Pancreas (tissue), 10 donors: Measurements from ENCODE around the gene FCRL1. TPM values are rescaled to one million over a fixed set of nuclear protein-coding genes. Genes with fewer than 3 reads are reported as not detected.

Experiments used
- ATAC-seq, 4 donors: fragments of 200-7000 bp; cut with Tn5 transposase; one replicate each; pipeline versions ENCODE4 v1.8.0 to v1.9.1; 2020; ENCODE audit warnings: mild to moderate bottlenecking in 4 of 4, moderate library complexity in 4 of 4
- DNase-seq, 6 donors: peaks; one replicate each; pipeline ENCODE4 v3.0.0-alpha.2; 2020
- FAIRE-seq: peaks from 2 replicates; lab custom pipeline; 2012; peaks lifted over from hg19 to GRCh38; lab: Jason Lieb, UNC
- H3K27ac ChIP-seq, 4 donors: fragments of 200-600 bp; sonication (generic); 1 replicate in 3 of 4; 2 replicates in 1 of 4; pipeline versions ENCODE4 v1.5.0 to v1.8.0; 2020
- H3K27me3 ChIP-seq, 4 donors: fragments of 200-600 bp; one replicate each; pipeline ENCODE4 v1.8.0; 2021
- H3K36me3 ChIP-seq, 3 donors: fragments of 200-600 bp; sonication (generic) in 1 of 3; one replicate each; pipeline versions ENCODE4 v1.5.0 to v1.8.0; 2020 to 2021
- H3K4me1 ChIP-seq, 3 donors: fragments of 200-600 bp; one replicate each; pipeline ENCODE4 v1.8.0; 2021
- H3K4me3 ChIP-seq, 4 donors: fragments of 200-600 bp; sonication (generic) in 2 of 4; one replicate each; pipeline versions ENCODE4 v1.5.0 to v1.8.0; 2020 to 2021
- H3K9me3 ChIP-seq, 4 donors: fragments of 200-600 bp; one replicate each; pipeline ENCODE4 v1.8.0; 2021
- WGBS, 2 donors: extraction: QIAGEN DNeasy Blood & Tissue Kit; methylation state at CpG; one replicate each; pipeline ENCODE4 v1.1.7; 2013; 5-methylcytosine and 5-hydroxymethylcytosine counted together
- intact Hi-C, 3 donors: fragments of 100-400 bp; cut with DNase I; formaldehyde crosslinking; loops; one replicate each; pipeline versions ENCODE4 v1.11.1 to v1.14.2; 2022
- polyA plus RNA-seq, 2 donors: library from polyadenylated mRNA; stranded (reverse); fragments of 200-250 nt; gene quantifications; one replicate each; pipeline ENCODE4 v1.2.3, GENCODE V29; 2013
- total RNA-seq, 6 donors: library from RNA; stranded (reverse); fragmentation: NEBNext Ultra II Directional in 4 of 6; extraction: Animal tissue kit (Norgen Biotek cat#: 25700) in 4 of 6; gene quantifications; one replicate each; pipeline versions ENCODE4 v1.2.1 to v1.2.4, GENCODE V29; 2021 to 2023
- TF ChIP-seq, protein P1 (sequence below), 4 donors: fragments of 200-600 bp; sonication (generic) in 3 of 4; IDR thresholded peaks; one replicate each; pipeline versions ENCODE4 v1.5.0 to v1.8.0; 2021; ENCODE audit warnings: antibody characterized with exemption in 4 of 4
- donor health status: healthy with polysubstance abuse.
- donor health status: DM: no; HTN: no; CAD: no; lungs with moderate emphysema.
- donor health status: DM: no; HTN: no; CAD: no.
- donor health status: control.
- donor health status: control.
- donor health status: Bipolar disorder and iron deficiency.
- donor health status: DM: yes; HTN: yes; CAD: no.
- donor health status: DM: no; HTN: no; CAD: no.
- donor health status: DM: no; HTN: no; CAD: no.
- donor health status: DM: yes; HTN: yes; CAD: no.

FCRL1 gene
- total and polyA plus RNA-seq, 8 donors: 0.02 to 0.18 TPM; not detected in 6

DNA sequence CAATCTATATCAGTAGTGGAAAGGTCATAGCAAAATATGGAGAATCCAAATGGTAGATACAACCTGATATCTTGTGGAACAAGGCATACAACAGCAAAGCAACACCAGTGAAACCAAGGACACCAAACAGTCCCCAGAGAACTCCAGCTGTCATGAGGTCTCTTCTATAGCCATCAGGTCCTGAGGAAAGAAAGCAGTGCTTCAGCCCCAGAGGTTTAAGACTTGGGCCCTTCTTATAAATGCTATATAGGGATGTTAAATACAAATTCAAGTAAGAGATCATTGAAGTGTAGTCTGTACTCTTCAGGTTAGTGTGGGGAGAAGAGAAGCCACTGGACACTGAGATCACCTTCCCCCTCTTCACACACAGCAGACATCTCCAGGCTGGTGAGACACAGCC lies 53.1 kb downstream of the FCRL1 start:
- no peaks in the 10 kb centered on the region for H3K9me3 ChIP-seq
- no peaks in the 10 kb centered on the region for H3K4me1 ChIP-seq
- H3K4me3 ChIP-seq: no peak overlapping the region
- H3K27ac ChIP-seq: no peak overlapping the region
- DNase-seq (no peak), ATAC-seq (no peak), FAIRE-seq (no peak)
- H3K27me3 ChIP-seq: no peaks in the 10 kb centered on the region
- intact Hi-C loops: no loop called here
- TF ChIP-seq, protein P1, sequence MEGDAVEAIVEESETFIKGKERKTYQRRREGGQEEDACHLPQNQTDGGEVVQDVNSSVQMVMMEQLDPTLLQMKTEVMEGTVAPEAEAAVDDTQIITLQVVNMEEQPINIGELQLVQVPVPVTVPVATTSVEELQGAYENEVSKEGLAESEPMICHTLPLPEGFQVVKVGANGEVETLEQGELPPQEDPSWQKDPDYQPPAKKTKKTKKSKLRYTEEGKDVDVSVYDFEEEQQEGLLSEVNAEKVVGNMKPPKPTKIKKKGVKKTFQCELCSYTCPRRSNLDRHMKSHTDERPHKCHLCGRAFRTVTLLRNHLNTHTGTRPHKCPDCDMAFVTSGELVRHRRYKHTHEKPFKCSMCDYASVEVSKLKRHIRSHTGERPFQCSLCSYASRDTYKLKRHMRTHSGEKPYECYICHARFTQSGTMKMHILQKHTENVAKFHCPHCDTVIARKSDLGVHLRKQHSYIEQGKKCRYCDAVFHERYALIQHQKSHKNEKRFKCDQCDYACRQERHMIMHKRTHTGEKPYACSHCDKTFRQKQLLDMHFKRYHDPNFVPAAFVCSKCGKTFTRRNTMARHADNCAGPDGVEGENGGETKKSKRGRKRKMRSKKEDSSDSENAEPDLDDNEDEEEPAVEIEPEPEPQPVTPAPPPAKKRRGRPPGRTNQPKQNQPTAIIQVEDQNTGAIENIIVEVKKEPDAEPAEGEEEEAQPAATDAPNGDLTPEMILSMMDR (IDR thresholded peaks at IDR 0.05): no peak
- H3K36me3 ChIP-seq: no peaks in the 10 kb centered on the region

DNA sequence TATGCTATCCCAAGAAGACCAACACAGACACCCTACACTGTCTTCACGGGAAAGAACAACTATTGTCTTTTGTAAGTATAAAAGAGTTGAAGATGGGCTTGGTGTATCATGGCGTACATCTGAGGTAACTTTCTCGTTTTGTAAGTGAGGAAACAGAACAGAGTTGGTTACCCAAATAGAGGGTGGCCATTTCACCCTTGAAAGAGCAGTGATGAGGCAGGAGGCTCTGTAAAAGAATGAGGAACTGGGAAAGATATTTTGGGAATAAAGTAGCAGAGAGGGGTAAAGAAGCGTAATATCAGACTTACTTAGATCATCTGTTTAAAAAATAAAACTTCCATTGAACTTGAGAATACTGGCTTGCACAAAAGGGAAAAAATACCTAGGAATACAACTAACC lies 61.9 kb downstream of the FCRL1 start:
- intact Hi-C loops: no loop called here
- DNase-seq (no peak), ATAC-seq (no peak), FAIRE-seq (no peak)
- Histone ChIP-seq H3K27ac (no peak overlapping the region), H3K27me3 (no peaks in the 10 kb centered on the region), H3K4me3 (no peak overlapping the region), H3K9me3 (no peaks in the 10 kb centered on the region), H3K4me1 (no peaks in the 10 kb centered on the region), H3K36me3 (no peaks in the 10 kb centered on the region)
- 63 to 81% methylated on average over 4 of the region's 4 CpGs for WGBS, 2 donors
- TF ChIP-seq, protein P1 (IDR thresholded peaks at IDR 0.05): no peak

DNA sequence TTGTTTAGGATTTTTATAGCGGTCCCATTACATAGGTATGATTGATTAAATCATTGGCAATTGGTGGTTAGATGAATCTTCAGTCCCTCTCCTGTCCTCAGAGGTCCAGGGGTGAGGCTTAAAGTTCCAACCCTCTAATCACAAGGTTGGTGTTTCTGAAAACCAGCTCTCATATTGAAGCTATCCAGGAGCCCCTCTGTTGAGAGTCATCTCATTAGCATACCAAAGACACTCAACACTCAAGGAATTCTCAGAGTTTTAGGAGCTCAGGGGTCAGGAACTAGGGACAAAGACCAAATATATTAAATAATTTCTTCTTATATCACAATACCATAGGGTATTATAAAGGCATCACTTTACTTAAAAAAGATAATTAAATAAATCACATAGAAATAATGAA lies 66.3 kb downstream of the FCRL1 start:
- Histone ChIP-seq H3K27me3 (no peaks in the 10 kb centered on the region), H3K27ac (no peak overlapping the region), H3K4me1 (no peaks in the 10 kb centered on the region), H3K9me3 (no peaks in the 10 kb centered on the region), H3K4me3 (no peak overlapping the region), H3K36me3 (no peaks in the 10 kb centered on the region)
- intact Hi-C loops: no loop called here
- TF ChIP-seq, protein P1 (IDR thresholded peaks at IDR 0.05): no peak
- FAIRE-seq (no peak), DNase-seq (no peak), ATAC-seq (no peak)
- 40 to 58% methylated on average over 1 of the region's 1 CpG for WGBS, 2 donors

DNA sequence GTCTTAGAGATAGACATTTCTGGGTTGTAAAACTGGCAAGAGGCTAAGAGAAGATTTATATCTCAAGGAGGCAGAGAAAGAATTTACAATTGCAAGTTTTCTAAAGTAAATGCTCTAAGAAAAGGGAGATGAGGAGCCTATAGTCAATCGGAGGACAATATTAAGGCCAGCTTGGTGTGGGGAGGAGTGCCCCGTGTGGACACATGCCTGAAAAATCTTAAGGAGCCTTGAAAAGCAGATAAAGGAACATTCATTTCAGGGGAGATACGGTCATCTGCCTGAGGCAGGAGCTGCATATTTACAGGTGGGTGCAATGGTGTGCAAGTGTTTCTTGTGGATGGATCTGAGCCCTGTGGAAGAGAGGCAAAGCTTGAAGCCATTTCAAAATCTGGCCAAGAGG lies 68.6 kb downstream of the FCRL1 start:
- Histone ChIP-seq H3K27ac (no peak overlapping the region), H3K9me3 (no peaks in the 10 kb centered on the region), H3K27me3 (no peaks in the 10 kb centered on the region), H3K4me3 (no peak overlapping the region), H3K4me1 (no peaks in the 10 kb centered on the region), H3K36me3 (no peaks in the 10 kb centered on the region)
- TF ChIP-seq, protein P1 (IDR thresholded peaks at IDR 0.05): no peak
- no peak for DNase-seq
- no peak for ATAC-seq
- no peak for FAIRE-seq
- intact Hi-C loops: no loop called here
- 25 to 41% methylated on average over 3 of the region's 3 CpGs for WGBS, 2 donors

DNA sequence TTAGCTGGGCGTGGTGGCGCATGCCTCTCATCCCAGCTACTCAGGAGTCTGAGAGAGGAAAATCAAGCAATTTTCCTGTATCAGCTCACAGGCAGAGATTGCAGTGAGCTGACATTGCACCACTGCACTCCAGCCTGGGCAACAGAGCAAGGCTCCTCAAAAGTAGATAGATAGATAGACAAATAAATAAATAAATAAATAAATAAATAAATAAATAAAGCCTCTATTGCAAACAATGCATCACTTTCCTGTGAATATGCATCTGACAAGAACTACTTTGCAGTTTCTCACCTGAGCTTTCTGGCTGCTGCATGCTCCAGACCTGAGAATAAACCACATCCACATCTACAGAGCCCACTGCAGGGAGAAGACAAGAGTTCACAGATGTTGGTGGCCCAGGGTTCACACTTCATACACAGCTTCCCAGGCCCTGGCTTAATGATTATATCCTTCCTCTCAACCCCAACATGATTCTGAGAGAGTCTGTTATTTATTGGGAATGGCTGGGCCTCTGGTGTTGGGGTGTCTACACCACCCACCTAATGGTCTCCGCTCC lies 71.6 kb downstream of the FCRL1 start:
- intact Hi-C loops: no loop called here
- Histone ChIP-seq H3K27ac (no peak overlapping the region), H3K27me3 (peaks cover 0 to 2% (median 0%) of the 10 kb centered on the region in 4 donors), H3K9me3 (no peaks in the 10 kb centered on the region), H3K4me3 (no peak overlapping the region), H3K36me3 (no peaks in the 10 kb centered on the region), H3K4me1 (no peaks in the 10 kb centered on the region)
- WGBS, 2 donors: 80 to 98% methylated on average over 3 of the region's 3 CpGs
- ATAC-seq (no peak), FAIRE-seq (no peak), DNase-seq (no peak)
- TF ChIP-seq, protein P1 (IDR thresholded peaks at IDR 0.05): no peak

Other genes with a start within 250 kb of the FCRL1 start
- not detected for gene FCRL4, start 222.0 kb downstream of the FCRL1 start, total RNA-seq
- not detected for gene FCRL4, start 222.0 kb downstream of the FCRL1 start, polyA plus RNA-seq
- under 1 TPM in 2 of 6 donors, not detected in 4; 0.09 TPM for gene FCRL3, start 119.4 kb downstream of the FCRL1 start, total RNA-seq
- gene FCRL3, start 119.4 kb downstream of the FCRL1 start, polyA plus RNA-seq: under 1 TPM in 1 of 2 donors, not detected in 1; 0.02 TPM
- not detected for gene FCRL2, start 43.0 kb downstream of the FCRL1 start, total RNA-seq
- under 1 TPM in 1 of 2 donors, not detected in 1; 0.07 TPM for gene FCRL2, start 43.0 kb downstream of the FCRL1 start, polyA plus RNA-seq
- under 1 TPM in 2 of 6 donors, not detected in 4; 0.17 to 0.23 TPM for gene CD5L, start 21.7 kb upstream of the FCRL1 start, total RNA-seq
- not detected for gene CD5L, start 21.7 kb upstream of the FCRL1 start, polyA plus RNA-seq
- gene KIRREL1, start 173.5 kb upstream of the FCRL1 start, total RNA-seq: 10 to 100 TPM in 1 of 6 donors, 1 to 10 TPM in 5; 1.9 to 13.0 (median 4.9) TPM
- 1 to 10 TPM; 2.5 to 3.8 TPM for gene KIRREL1, start 173.5 kb upstream of the FCRL1 start, polyA plus RNA-seq